ENCODE data around the gene CDH12.
"Not testable (repeated sequence)": the region's sequence is repeated elsewhere in the genome, so short reads cannot be mapped to it uniquely, and the experiment has no call there.

Gene CDH12

DNA sequence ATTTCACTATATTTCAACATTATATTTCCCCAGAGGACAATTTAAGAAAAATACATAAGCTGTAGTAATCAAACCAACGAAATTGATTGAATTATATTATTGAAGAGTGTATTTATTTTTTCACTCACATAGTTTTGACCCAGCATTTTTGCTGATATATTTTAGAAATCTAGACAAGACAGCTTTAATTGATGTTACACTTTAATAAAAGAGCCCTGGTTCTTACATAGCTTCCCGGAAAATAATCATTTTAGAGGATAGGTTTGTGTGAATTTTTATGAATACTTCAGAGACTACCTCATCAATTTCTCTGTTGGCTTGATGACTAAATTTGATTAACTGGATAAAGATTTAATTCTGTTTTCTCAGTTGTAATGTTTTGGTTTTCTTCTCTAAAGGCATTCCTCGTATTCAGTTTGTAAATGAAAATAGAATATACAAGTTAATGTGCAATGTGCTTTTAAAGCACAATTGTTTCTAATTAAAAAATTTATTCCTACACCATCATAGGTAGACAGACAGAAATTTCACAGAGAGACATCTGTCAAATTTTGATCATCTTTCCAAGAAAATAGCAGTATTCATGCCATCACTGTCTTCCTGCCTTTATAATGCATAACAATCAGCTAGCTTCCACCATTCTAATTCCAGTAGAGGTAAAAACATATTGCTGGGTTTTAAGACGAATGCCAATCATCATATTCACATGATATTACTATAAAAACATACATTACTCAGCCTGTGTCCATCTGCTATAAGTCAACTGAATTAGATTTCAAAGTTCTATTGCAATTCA is 441.4 kb downstream of the CDH12 start:
- no peak for DNase-seq

- no peak for DNase-seq
These were observed 461.2 kb downstream of the CDH12 start for GRCh38 chr5:22391956-22392355.

DNA sequence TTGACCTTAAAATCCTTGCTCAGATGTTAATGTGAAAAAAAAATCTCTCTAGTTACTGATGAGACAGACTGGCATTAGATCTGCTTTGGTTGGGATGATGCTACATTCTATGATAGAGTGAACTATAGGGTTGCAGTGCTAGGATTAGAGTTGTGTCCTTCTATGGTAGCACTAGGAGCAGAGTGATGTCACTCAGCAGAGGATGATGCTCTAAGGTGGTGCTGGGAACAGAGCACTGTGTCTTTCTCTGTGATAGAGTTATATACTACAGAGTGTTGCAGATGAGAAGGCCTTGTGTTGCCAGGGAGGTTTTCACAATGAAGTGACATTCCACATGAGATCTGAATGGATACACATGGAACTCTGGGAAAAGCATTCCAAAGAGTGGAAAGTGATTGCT is 462.3 kb downstream of the CDH12 start:
- DNase-seq: no peak

GRCh38 chr5:22372826-22373660 is 480.1 kb downstream of the CDH12 start:
- DNase-seq: no peak

DNA sequence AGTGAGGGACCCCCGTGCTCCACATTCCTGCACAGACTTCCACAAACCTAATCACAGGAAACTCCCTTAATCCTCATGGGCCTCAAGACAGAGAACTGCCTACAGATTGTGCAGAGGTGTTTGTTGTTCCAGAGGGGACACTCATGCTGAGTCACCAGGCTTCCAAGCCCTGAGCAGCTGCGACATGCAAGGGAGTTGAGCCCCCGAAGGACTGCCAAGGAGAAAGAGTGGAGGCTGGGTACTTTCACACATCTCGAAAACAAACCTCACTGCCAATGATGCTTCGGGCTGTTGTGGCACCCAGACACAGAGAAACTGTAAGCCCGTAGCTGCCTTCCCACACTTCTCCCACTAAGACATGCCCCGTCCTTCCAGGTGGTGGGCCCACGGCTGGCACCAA is 480.8 kb downstream of the CDH12 start:
- DNase-seq: no peak

DNA sequence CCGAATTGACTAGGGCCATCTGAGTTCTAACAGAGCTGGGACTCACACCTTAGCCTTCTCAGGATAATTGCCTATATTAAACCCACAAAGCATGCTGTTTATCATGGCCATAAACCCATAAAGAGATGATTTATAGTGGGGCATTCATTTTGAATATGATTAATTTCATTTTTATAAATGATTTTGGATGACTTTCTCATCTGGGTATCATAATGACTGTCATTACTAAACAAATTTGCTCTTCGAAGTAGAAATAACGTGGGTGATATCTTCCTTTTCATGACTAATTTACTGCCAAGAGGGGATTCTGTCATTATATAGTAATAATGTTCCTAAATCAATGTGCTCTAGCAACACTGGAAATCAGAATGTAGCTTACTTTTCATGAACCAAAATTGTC is 498.2 kb downstream of the CDH12 start:
- DNase-seq: no peak

DNA sequence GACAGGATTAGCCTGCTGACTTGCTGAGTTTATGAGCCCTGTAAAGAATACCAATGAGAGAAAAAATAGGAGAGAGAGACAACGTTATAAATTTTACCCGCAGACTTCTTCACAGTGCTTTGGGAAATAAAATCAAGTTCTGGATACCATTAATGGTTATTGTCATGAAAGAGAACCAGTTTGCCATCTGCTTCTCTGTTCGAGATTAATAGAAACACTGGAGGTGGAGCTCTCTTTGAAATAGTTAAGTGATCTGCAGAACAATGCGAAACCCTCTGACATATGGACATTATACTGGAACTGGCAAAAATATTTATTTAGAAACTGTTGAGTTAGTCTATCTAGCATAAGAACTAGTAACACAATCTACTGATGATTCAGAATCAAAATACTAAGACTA is 500.7 kb downstream of the CDH12 start:
- no peak for DNase-seq

- DNase-seq: no peak
These were observed 502.0 kb downstream of the CDH12 start for GRCh38 chr5:22351178-22351577.

- no peak for DNase-seq
These were observed 505.1 kb downstream of the CDH12 start for GRCh38 chr5:22348027-22348426.

- no peak for DNase-seq
These were observed 509.1 kb downstream of the CDH12 start for GRCh38 chr5:22344000-22344399.

- no peak for DNase-seq
These were observed 511.7 kb downstream of the CDH12 start for GRCh38 chr5:22341406-22341805.

DNA sequence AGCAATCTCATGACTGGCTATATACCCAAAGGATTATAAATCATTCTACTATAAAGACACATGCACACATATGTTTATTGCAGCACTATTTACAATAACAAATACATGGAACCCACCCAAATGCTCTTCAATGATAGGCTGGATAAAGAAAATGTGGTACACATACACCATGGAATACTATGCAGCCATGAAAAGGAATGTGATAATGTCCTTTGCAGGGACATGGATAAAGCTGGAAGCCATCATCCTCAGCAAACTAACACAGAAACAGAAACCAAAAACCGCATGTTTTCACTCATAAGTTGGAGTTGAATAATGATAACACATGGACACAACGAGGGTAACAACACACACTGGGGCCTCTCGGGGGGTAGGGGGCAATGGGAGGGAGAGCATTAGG is 520.2 kb downstream of the CDH12 start:
- not testable (repeated sequence) for DNase-seq

DNA sequence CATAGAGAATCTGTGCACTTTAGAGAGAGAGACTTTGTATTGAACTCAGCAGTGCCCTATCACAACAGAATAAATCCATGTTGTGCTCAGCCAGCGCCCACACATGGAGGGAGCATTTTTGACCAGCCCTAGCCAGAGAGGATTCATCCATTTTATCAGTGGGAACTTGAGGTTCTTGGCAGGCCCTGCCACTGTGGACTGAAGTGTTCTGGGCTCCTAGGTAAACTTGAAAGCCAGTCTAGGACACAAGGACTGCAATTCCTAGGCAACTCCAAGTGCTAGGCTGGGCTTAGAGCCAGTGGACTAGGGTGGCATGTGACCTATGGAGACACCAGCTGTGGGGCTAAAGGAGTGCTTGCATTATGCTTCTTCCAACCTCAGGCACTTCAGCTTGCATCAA is 523.5 kb downstream of the CDH12 start:
- no peak for DNase-seq

DNA sequence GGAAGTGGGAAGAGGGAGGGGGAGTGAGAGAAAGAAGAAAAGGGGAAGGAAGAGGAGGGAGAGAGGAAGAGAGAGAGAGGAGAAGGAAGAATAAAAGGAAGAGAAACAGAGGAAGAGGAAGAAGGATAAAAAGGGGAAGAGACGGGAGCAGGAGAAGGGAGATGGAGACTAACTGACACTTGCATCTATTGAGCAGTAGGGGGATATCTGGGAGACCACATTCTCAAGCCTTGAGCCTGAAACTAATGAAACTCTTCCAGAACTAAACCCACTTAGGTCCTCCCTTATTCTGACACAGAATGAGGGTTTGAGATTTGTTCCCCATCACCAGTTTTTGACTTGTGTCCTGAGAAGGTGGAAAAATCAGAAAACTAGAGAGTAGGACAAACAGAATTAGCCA is 533.3 kb downstream of the CDH12 start:
- DNase-seq: no peak

DNA sequence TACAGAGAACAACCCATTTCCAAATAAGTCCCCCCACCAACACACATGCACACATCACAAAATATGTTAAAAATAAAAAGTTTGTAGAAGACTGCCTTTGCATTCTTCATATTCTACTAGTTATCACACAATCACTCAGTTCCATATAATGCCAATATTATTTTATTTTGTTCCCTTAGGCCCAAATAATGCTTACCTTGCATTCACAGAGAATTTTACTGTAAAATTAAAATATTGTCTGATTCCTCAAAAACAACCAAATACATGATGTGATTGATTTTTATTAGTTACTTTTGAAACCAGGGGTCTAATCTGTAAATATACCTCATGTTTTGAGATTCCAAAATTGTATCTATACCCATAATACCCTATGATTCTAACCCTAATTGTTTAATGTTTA is 536.9 kb downstream of the CDH12 start:
- DNase-seq: no peak

DNA sequence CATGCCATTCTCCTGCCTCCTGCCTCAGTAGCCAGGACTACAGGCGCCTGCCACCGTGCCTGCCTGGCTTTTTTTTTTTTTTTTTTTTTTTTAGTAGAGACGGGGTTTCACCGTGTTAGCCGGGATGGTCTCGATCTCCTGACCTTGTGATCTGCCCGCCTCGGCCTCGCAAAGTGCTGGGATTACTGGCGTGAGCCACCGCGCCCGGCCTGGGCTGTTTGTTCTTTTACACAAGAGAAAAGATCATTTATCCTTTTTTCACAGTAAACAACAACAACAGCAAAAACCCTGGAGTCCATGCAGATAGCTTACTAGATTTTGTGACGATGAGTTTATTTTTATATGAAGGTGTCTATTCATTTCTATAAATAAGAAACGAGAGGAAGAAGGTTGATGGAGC is 538.1 kb downstream of the CDH12 start:
- not testable (repeated sequence) for DNase-seq

DNA sequence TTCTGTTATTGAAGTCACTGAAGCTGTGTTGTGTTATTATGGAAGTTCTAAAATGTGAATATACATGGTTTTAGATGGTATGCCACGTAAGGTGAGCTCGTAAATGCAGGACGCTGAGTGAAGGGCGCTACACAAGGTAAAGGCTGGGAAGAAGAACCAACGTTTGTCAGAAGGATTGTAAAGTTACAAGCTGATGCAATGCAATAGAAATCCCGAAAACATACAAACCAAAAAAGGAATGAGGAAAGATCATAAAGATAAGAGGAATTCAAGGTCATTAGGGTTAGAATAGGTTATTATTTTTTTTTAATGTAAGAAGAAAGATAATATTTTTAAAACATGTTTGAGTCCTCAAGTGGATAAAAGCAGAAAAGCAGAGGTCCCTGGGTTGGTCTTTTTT is 538.6 kb downstream of the CDH12 start:
- no peak for DNase-seq

DNA sequence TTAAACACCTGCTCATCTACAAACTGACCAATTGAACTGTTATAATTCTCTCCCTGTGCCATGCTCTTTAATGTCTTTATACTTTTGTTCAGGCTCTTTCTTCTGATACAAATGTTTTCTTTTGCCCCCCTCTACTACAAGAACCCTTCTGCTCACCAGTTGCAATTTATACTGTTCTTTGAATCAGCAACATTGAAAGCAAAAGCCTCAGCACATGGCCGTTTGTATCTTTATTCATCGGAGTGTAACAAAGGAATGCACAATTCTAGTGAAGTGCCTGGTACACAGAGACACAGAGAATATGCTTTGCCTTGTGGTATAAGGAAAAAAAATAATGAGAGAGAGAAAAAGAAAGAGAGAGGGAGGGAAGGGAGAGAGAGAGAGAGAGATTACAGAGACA is 547.1 kb downstream of the CDH12 start:
- no peak for DNase-seq

GRCh38 chr5:22295832-22296231 is 557.3 kb downstream of the CDH12 start:
- DNase-seq: no peak

DNA sequence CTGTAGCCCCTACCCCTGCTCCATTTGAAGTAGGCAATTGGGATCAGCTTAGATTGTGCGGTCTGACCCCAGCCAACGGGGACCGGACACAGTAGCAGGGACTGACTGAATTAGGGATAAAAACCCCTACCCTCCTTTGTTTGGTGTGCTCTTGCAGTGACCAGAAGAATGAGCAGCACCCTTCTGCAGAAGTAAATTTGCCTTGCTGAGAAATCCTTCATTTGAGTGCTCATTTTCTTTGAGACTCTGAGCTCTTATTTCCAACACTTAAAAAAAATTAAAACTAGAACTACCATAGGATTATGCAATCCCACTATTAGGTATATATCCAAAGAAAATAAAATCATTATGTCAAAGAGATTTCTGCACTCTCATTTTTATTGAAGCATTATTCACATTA is 560.0 kb downstream of the CDH12 start:
- DNase-seq: no peak

DNA sequence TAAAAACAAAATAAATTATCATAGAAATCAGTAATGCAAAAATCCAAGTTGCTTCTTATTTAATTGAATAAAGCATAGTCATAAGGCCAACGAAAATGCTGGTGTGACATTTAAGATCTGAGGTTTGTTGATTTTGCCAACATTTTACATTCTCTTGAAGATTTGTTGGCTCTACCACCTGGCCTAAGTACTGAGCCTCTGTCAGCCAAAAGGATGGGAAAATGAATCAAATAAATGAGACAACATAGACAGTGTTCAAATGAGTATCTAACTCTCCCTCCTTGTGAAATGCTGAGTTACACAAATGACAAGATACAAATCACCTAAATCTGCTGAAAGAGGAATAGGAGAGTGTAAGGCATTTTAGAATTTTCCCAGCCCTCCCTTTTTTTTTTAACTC is 575.0 kb downstream of the CDH12 start:
- no peak for DNase-seq

DNA sequence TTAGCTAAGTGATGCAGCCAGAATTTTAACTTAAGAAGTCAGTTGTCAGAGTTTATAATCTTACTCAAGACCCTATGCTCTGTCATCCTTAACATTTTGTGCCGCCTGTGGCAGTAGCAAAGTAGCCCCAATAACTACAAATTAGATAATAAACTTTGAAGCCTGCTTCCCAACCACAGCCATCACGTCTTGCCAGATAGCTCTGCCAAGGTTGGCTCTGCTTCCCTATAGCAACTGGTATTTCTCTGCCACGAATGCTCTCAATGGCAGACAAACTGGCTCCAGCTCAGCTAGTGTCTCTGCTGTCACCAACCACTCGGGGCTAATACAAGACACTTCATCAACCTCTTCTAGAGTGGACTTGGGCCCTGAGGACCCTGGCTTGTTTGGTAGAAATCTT is 576.1 kb downstream of the CDH12 start:
- DNase-seq: no peak

DNA sequence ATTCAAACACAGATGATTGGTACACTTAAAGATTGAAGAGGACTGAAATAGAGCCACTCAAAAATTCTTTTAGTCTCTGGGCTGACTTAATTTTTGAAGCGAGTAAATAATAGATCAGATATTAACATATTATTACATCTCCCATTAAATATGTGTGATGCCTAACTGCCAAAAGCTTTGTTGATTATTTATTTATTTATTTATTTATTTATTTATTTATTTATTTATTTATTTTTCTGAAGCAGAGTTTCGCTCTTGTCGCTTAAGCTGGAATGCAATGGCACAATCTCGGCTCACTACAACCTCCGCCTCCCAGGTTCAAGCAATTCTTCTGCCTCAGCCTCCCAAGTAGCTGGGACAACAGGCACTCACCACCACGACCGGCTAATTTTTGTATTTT is 587.3 kb downstream of the CDH12 start:
- DNase-seq: not testable (repeated sequence)

GRCh38 chr5:22258139-22258538 is 595.0 kb downstream of the CDH12 start:
- no peak for DNase-seq
